Nephron (organoid): ENCODE measurements around the gene VENTX.

Experiments used
- H3K27ac Mint-ChIP-seq, 3 experiments: 2 replicates each; pipeline ENCODE4 v1.8.0; 2020; ENCODE audit warnings: mixed read lengths in 3 of 3, mild to moderate bottlenecking in 2 of 3, moderate library complexity in 1 of 3
- H3K27me3 Mint-ChIP-seq: 2 replicates; pipeline ENCODE4 v1.8.0; 2021; ENCODE audit warnings: low read depth, mild to moderate bottlenecking, moderate library complexity, mixed read lengths
- H3K36me3 Mint-ChIP-seq: 2 replicates; pipeline ENCODE4 v1.8.0; 2020; ENCODE audit warnings: low read depth, mixed read lengths
- H3K4me1 Mint-ChIP-seq: 2 replicates; pipeline ENCODE4 v1.8.0; 2020; ENCODE audit warnings: mixed read lengths
- H3K4me3 Mint-ChIP-seq, 3 experiments: 2 replicates each; pipeline ENCODE4 v1.8.0; 2020; ENCODE audit warnings: mild to moderate bottlenecking in 3 of 3, mixed read lengths in 3 of 3, moderate library complexity in 2 of 3
- H3K9me3 Mint-ChIP-seq: 2 replicates; pipeline ENCODE4 v1.8.0; 2020; ENCODE audit warnings: mixed read lengths
- TF ChIP-seq, protein P1 (sequence below), 3 experiments: fragments of 200-600 bp; sonication (generic); IDR thresholded peaks; one replicate each; pipeline ENCODE4 v1.5.0; 2021; ENCODE audit warnings: antibody characterized with exemption in 3 of 3; ENCODE audit not compliant: unreplicated experiment in 3 of 3

The VENTX gene

DNA sequence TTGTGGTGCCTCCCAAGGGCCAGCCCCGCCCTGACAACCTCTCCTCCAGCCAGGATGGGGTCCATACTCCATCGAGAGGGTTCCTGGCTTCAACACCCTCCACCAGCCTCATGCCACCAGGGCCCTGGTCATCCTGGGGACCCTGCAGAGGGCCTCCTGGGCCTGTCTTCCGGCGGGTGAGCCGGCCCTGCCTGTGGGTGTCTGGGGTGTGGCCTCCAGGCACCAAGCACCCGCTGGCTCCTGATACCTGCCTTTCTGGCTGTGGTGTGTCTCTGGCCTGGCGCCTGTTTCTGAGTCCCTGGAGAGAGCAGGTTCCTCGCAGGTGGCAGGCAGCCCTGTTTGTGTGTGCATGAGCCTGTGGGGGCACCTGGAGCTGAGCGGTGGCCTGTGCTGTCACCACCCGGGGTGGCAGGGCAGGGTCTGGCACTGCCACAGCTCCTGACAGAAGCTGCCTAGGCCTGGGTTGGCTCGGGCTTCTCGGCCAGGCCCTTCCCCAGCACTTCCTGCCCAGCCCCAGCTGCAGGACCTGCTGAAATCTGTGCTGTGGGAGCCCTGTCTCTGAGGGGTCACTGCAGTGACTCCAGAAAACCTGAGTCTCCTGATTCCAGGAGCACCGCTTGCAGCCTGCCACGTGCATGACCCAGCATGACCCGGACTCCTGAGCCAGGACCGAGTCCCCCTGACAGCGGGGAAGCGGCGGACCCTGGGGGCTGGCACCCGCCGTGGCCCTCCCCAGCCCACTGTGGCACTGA, 20.6 kb downstream of the VENTX start:
- TF ChIP-seq, protein P1, sequence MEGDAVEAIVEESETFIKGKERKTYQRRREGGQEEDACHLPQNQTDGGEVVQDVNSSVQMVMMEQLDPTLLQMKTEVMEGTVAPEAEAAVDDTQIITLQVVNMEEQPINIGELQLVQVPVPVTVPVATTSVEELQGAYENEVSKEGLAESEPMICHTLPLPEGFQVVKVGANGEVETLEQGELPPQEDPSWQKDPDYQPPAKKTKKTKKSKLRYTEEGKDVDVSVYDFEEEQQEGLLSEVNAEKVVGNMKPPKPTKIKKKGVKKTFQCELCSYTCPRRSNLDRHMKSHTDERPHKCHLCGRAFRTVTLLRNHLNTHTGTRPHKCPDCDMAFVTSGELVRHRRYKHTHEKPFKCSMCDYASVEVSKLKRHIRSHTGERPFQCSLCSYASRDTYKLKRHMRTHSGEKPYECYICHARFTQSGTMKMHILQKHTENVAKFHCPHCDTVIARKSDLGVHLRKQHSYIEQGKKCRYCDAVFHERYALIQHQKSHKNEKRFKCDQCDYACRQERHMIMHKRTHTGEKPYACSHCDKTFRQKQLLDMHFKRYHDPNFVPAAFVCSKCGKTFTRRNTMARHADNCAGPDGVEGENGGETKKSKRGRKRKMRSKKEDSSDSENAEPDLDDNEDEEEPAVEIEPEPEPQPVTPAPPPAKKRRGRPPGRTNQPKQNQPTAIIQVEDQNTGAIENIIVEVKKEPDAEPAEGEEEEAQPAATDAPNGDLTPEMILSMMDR (IDR thresholded peaks at IDR 0.05; ENCODE audit: unreplicated experiment in 3 of 3): no peak
- Mint-ChIP-seq H3K27me3 (peaks cover 15% of the 10 kb centered on the region), H3K9me3 (no peaks in the 10 kb centered on the region), H3K4me3 (no peak overlapping the region), H3K4me1 (peaks cover 11% of the 10 kb centered on the region), H3K27ac (no peak overlapping the region), H3K36me3 (no peaks in the 10 kb centered on the region)

- Mint-ChIP-seq H3K27ac (peak overlapping the region in 1 of 3 experiments; percentile 56), H3K27me3 (peaks cover 15% of the 10 kb centered on the region), H3K36me3 (no peaks in the 10 kb centered on the region), H3K4me1 (peaks cover 11% of the 10 kb centered on the region), H3K4me3 (peak overlapping the region; percentile 40 to 75 (median 52)), H3K9me3 (no peaks in the 10 kb centered on the region)
- TF ChIP-seq, protein P1 (IDR thresholded peaks at IDR 0.05; ENCODE audit: unreplicated experiment in 3 of 3): no peak
Measured at GRCh38 chr10:133258818-133259601, 21.4 kb downstream of the VENTX start.

GRCh38 chr10:133259602-133259989, 21.9 kb downstream of the VENTX start:
- H3K27me3 Mint-ChIP-seq: peaks cover 14% of the 10 kb centered on the region
- H3K4me1 Mint-ChIP-seq: peaks cover 9% of the 10 kb centered on the region
- H3K4me3 Mint-ChIP-seq: peak overlapping the region; percentile 70 to 78 (median 75)
- TF ChIP-seq, protein P1 (IDR thresholded peaks at IDR 0.05; ENCODE audit: unreplicated experiment in 3 of 3): no peak
- H3K27ac Mint-ChIP-seq: no peak overlapping the region
- H3K9me3 Mint-ChIP-seq: no peaks in the 10 kb centered on the region
- no peaks in the 10 kb centered on the region for H3K36me3 Mint-ChIP-seq

- peak overlapping the region; percentile 61 to 78 (median 73) for H3K4me3 Mint-ChIP-seq
- no peak overlapping the region for H3K27ac Mint-ChIP-seq
- H3K27me3 Mint-ChIP-seq: peaks cover 18% of the 10 kb centered on the region
- TF ChIP-seq, protein P1 (IDR thresholded peaks at IDR 0.05; ENCODE audit: unreplicated experiment in 3 of 3): no peak
- no peaks in the 10 kb centered on the region for H3K9me3 Mint-ChIP-seq
- peaks cover 5% of the 10 kb centered on the region for H3K4me1 Mint-ChIP-seq
- H3K36me3 Mint-ChIP-seq: no peaks in the 10 kb centered on the region
Measured at GRCh38 chr10:133260895-133261725, 23.5 kb downstream of the VENTX start.

- Mint-ChIP-seq H3K4me3 (peak overlapping the region; percentile 80 to 85 (median 82)), H3K36me3 (no peaks in the 10 kb centered on the region), H3K4me1 (peaks cover 5% of the 10 kb centered on the region)
Measured at GRCh38 chr10:133261726-133262325, 24.2 kb downstream of the VENTX start.

More at GRCh38 chr10:133261726-133262325, 24.2 kb downstream of the VENTX start:
- TF ChIP-seq, protein P1 (IDR thresholded peaks at IDR 0.05; ENCODE audit: unreplicated experiment in 3 of 3): no peak
- Mint-ChIP-seq H3K27ac (no peak overlapping the region), H3K9me3 (no peaks in the 10 kb centered on the region), H3K27me3 (peaks cover 20% of the 10 kb centered on the region)
